GOT3 (cell line): ENCODE data around the gene TMEM219.
"Not testable (repeated sequence)": the region's sequence is repeated elsewhere in the genome, so short reads cannot be mapped to it uniquely, and the experiment has no call there.

ENCODE experiments used
- DNase-seq: peaks from one replicate; lab custom pipeline; 2025; ENCODE audit warnings: mixed read lengths; lab: John Stamatoyannopoulos, UW

Gene TMEM219

GRCh38 chr16:29951625-29952365 lies 10.1 kb upstream of the TMEM219 start:
- no peak for DNase-seq

DNA sequence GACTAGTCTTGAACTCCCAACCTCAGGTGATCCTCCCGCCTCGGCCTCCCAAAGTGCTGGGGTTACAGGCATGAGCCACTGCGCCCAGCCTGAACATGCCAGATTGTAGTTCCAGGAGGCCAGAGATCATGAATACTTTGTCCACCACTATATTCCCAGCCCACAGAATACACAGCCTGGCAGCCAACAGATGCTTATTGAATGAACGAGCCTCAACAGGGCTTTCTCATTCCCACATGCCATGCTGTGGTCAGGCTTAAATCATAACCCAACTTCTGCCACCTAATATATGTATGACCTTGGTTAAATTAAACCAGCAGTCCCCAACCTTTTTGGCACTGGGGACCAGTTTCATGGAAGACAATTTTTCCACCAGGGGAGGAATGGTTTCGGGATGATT lies 3.1 kb upstream of the TMEM219 start:
- DNase-seq: no peak

GRCh38 chr16:29959293-29959692 lies 2.6 kb upstream of the TMEM219 start:
- DNase-seq: no peak

GRCh38 chr16:29959821-29960220 lies 2.1 kb upstream of the TMEM219 start:
- DNase-seq: not testable (repeated sequence)

- no peak for DNase-seq
These were observed 776 bp upstream of the TMEM219 start for GRCh38 chr16:29961127-29961478.

- DNase-seq: no peak
These were observed 590 bp downstream of the TMEM219 start for GRCh38 chr16:29962344-29962994.

DNA sequence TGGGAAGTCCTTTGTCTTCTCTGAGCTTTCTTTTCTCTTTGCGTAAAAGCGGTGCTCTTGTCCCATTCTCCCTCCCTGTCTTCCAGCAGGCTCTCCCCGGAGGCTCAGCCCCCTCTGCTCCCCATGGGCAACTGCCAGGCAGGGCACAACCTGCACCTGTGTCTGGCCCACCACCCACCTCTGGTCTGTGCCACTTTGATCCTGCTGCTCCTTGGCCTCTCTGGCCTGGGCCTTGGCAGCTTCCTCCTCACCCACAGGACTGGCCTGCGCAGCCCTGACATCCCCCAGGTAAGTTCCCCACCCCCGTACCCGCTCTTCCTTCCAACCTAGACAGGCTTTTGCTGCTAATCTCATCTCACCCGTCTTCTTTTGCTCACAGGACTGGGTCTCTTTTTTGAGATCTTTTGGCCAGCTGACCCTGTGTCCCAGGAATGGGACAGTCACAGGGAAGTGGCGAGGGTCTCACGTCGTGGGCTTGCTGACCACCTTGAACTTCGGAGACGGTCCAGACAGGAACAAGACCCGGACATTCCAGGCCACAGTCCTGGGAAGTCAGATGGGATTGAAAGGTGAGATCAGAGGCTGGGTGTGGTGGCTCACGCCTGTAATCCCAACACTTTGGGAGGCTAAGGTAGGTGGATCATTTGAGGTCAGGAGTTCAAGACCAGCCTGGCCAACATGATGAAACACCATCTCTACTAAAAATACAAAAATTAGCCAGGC lies 1.3 kb downstream of the TMEM219 start:
- DNase-seq: no peak

GRCh38 chr16:29968205-29968604 lies 6.3 kb downstream of the TMEM219 start:
- DNase-seq: no peak

- DNase-seq: no peak
These were observed 9.4 kb downstream of the TMEM219 start for GRCh38 chr16:29971304-29971703.

- DNase-seq: no peak
These were observed 10.6 kb downstream of the TMEM219 start for GRCh38 chr16:29972500-29972899.

GRCh38 chr16:29972992-29973383 lies 11.1 kb downstream of the TMEM219 start:
- no peak for DNase-seq

DNA sequence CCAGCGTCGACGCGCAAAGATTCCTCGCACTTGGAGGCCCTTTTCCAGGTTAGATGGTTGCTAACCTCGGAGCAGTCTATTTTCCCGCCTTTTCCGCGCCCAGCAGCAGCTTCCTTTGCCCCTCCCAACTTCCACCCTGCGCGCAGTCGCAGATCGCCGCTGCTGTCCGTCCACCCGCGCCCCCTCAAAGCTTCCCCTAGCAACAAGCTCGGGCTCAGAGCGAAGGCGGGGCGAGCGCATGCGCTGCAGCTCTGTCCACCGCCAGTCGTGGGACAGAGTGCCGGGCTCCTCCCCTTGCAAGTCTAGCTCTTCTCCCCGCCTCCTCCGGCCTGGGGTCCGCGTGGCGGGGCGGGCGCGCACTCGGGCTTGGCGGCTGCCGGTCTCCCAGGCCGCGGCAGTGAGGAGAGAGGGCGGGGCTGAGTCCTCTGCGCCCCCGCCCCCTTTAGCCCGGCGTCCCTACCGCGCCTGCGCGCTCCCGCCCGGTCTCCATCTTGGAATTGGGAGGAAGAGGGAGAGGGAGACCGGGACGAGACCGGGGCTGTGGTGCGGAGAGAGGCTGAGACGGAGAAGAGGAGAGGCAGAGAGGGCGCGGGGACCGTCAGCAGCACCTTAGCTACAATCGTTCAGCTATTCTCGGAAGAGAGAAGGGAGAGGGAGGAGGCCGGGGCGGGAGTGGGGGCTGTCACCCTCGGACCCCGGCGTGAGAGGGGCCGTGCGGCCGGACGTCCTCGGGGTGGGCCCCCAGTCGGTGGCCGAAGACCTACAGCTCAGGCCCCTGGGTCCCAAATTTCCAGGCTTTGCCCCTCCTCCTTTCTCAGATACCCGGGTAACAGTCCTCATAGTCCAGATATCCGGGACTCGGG lies 11.7 kb downstream of the TMEM219 start, which contains the start of gene TAOK2:
Gene TAOK2 (plus strand): TSS at position 485 of the 863 bp plus-strand sequence. CDS start 3,905 bp downstream, outside the sequence.
- DNase-seq: peak; percentile 96

- DNase-seq: no peak
These were observed 12.6 kb downstream of the TMEM219 start for GRCh38 chr16:29974291-29975133.

- no peak for DNase-seq
These were observed 13.3 kb downstream of the TMEM219 start for GRCh38 chr16:29975134-29975538.

DNA sequence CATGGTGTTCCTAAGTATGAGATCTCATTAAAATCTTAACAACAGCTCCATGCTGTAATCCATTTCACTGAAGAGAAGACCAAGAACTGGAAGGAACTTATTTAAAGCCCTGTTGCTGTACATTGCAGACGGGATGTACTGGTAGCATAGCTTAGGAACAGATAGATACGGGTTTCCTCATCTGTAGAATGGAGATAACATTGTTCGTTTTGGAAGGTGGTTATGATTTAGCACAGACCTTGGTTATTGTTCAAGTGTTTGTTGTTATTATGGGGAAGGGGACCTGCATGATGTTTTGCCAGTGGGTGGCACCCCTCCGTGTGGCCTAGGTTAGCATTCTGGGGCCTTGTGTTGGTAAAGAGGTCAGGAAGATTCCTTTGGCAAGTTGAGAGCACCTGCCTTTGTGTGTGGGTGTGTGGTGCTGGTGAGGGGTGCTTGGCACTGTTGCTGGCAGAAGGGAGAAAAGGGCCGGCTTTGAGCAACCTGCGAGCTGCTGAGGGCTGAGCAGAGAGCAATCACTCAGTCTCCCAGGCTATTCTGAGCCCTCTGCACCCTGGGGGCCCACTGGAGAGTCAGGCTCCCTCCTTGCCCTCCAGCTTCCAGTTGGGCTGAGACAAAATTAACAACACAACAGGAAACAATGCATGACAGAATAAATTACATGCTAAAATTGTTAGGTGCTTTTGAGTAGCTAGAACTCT lies 14.1 kb downstream of the TMEM219 start:
- no peak for DNase-seq

DNA sequence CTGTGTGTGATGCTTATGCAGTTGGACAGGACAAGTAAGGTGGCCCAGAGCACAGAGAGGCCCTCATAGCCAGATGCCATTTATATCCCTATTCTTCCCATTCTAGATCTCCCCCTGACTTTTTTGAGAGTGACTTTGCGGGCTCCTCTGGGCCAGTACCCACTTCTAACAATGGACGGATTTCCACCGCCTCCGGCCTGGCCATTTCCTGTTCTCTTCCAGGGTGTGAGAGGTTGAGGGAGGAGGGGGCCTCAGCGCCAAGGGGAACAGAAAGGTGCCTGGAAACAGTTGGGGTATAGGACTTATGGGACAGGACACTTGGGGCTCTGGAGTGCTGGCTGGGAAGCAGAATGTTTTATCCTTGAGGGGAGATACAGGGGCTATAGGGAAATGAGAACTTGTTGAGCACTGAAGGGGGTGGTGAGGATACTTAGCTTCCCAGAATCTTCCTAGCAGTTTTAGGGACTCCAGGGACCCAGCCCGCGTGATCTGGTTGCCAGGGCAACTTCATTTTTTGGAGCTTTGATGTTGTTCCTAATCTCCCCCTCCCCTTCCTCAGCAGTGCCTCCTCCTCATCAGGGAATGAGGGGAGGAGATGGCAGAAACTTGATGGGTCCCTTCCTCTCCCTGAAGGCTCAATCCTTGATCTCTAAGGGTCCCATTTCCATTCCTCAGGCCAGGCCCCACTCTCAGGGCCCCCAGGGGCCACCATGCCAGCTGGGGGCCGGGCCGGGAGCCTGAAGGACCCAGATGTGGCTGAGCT lies 15.4 kb downstream of the TMEM219 start:
- no peak for DNase-seq

DNA sequence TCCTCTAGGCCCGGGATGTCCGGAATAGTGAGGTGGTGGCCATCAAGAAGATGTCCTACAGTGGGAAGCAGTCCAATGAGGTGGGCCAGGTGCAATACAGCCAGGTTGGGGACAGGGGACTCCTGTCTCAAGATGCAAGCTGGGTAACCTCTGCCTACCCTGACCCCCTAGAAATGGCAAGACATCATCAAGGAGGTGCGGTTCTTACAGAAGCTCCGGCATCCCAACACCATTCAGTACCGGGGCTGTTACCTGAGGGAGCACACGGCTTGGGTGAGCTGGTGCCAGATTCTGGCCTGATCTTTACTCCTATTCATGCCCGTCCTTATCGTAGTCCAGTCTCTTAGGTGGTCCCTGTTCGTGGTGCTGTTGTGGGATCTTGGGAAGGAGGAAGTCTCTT lies 16.2 kb downstream of the TMEM219 start:
- DNase-seq: no peak

DNA sequence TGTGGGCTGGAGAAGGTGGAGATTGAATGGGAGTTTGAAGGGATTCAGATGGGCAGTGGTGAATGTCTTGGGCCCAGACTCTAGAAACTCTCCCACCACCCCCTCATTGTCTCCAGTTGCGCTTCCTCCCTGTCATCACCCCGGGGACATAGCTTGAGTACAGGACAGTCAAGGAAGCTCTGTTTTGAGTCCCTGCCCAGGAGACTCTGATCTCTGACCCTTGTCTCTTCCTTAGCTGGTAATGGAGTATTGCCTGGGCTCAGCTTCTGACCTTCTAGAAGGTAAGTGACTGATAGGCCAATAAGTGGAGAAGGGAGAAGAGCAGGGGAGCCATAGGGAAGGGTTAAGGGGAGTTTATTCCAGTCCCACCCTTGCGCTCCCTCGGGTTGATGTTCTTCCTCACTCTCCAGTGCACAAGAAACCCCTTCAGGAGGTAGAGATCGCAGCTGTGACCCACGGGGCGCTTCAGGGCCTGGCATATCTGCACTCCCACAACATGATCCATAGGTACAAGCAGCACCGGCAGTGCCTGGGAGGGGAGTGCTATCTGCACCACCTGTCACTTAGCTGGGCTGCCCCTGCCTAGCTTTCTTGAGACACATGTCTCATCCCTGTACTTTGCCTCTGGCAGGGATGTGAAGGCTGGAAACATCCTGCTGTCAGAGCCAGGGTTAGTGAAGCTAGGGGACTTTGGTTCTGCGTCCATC lies 16.8 kb downstream of the TMEM219 start:
- DNase-seq: no peak
